Measurements from ENCODE around the gene PHC3. TPM values are rescaled to one million over a fixed set of nuclear protein-coding genes. Genes with fewer than 3 reads are reported as not detected.
A peak's percentile ranks its signal among the peaks of the same experiment; 100 is the strongest.

PHC3 gene
- total RNA-seq, 3 donors from 2014 or later (not counting 1 experiment from before 2014, with no cell fraction given), result 121 to 130 (median 125) TPM

DNA sequence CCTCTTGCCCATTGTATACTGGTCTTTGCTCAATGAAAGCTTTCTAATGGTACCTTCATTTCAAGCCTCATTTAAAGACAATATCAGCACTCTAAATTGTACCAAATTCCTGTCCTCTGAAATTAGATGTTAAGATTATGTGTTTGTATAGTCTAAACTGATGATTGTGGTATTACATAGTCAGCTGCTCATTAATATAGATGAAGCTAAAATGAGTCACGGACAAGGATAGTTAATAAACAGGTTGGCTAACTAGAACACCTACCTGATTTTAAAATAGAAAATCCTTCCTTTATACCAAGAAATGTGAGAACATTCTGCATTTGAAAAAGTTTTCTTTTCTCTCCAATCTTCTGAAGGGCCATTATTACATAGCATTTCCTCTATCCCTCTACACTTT is 43.6 kb upstream of the PHC3 start:
- TF ChIP-seq CTCF (IDR thresholded peaks at IDR 0.05), result no peak
- H3K27me3 Mint-ChIP-seq (ENCODE audit: low read depth in 2 of 2), result no peaks in the 10 kb centered on the region
- Histone ChIP-seq H3K27me3 (ENCODE audit: control insufficient read depth, insufficient read depth, low read length) (no peaks in the 10 kb centered on the region), H3K36me3 (ENCODE audit: control insufficient read depth, insufficient read depth, low read length) (no peaks in the 10 kb centered on the region), H3K4me3 (ENCODE audit: low read length) (no peak overlapping the region), H3K4me1 (ENCODE audit: control insufficient read depth, insufficient read depth, low read length) (peaks cover 13% of the 10 kb centered on the region), H3K9me3 (ENCODE audit: control insufficient read depth, insufficient read depth, low read length) (no peaks in the 10 kb centered on the region), H3K27ac (ENCODE audit: low read length) (no peak overlapping the region)
- ATAC-seq, result no peak
- no peaks in the 10 kb centered on the region for H3K9me3 Mint-ChIP-seq
- no peak overlapping the region for H3K4me3 Mint-ChIP-seq
- H3K27ac Mint-ChIP-seq, result peak overlapping the region in 1 of 2 donors; percentile 39
- no peaks in the 10 kb centered on the region for H3K36me3 Mint-ChIP-seq
- peaks cover 17% of the 10 kb centered on the region in 2 donors for H3K4me1 Mint-ChIP-seq
- DNase-seq, result no peak
- no CpG with 5 or more reads among the region's 1 CpG for WGBS (ENCODE audit: insufficient coverage)
- intact Hi-C loops (cut with micrococcal nuclease), result no loop called here

- WGBS (ENCODE audit: insufficient coverage), result 1% methylated on average over 40 of the region's 42 CpGs
- Mint-ChIP-seq H3K4me1 (peaks cover 17% of the 10 kb centered on the region in 2 donors), H3K27me3 (ENCODE audit: low read depth in 2 of 2) (peaks cover 0 to 11% of the 10 kb centered on the region in 2 donors), H3K36me3 (no peaks in the 10 kb centered on the region), H3K4me3 (peak overlapping the region; percentile 94), H3K9me3 (no peaks in the 10 kb centered on the region), H3K27ac (peak overlapping the region; percentile 74 to 89)
- DNase-seq (peak; percentile 16 to 67), ATAC-seq (peak; percentile 20 to 59 (median 48))
- no peaks in the 10 kb centered on the region for H3K9me3 ChIP-seq (ENCODE audit: control insufficient read depth, insufficient read depth, low read length)
- no peaks in the 10 kb centered on the region for H3K27me3 ChIP-seq (ENCODE audit: control insufficient read depth, insufficient read depth, low read length)
- intact Hi-C loops (cut with micrococcal nuclease), result loop anchor here (1.0 to 2.0 kb wide), 2 partner anchors 42 to 134 kb away; partner anchors contain the start of genes PHC3 and SKIL
- H3K4me1 ChIP-seq (ENCODE audit: control insufficient read depth, insufficient read depth, low read length), result peaks cover 13% of the 10 kb centered on the region
- no peaks in the 10 kb centered on the region for H3K36me3 ChIP-seq (ENCODE audit: control insufficient read depth, insufficient read depth, low read length)
- H3K4me3 ChIP-seq (ENCODE audit: low read length), result peak overlapping the region; percentile 57
- no peak for TF ChIP-seq CTCF (IDR thresholded peaks at IDR 0.05)
- H3K27ac ChIP-seq (ENCODE audit: low read length), result peak overlapping the region; percentile 67
Observed at GRCh38 chr3:170222647-170223541, 41.4 kb upstream of the PHC3 start.

GRCh38 chr3:170221924-170222646 is 40.6 kb upstream of the PHC3 start, which contains the start of gene PRKCI:
Gene PRKCI (plus strand): TSS chr3:170222424. CDS start chr3:170222670, 246 bp downstream.
- no peaks in the 10 kb centered on the region for H3K9me3 ChIP-seq (ENCODE audit: control insufficient read depth, insufficient read depth, low read length)
- DNase-seq (peak; percentile 65 to 93), ATAC-seq (peak; percentile 91 to 95 (median 92))
- no peaks in the 10 kb centered on the region for H3K9me3 Mint-ChIP-seq
- peaks cover 13% of the 10 kb centered on the region for H3K4me1 ChIP-seq (ENCODE audit: control insufficient read depth, insufficient read depth, low read length)
- H3K27me3 ChIP-seq (ENCODE audit: control insufficient read depth, insufficient read depth, low read length), result no peaks in the 10 kb centered on the region
- peaks cover 16 to 17% of the 10 kb centered on the region in 2 donors for H3K4me1 Mint-ChIP-seq
- H3K27ac ChIP-seq (ENCODE audit: low read length), result peak within 1 kb of the TSS; percentile 67
- peak within 1 kb of the TSS; percentile 57 for H3K4me3 ChIP-seq (ENCODE audit: low read length)
- intact Hi-C loops (cut with micrococcal nuclease), result loop anchor here (2.0 kb wide), 1 partner anchor 41 kb away; the partner anchor contains the start of gene PHC3
- peak within 1 kb of the TSS; percentile 74 to 89 for H3K27ac Mint-ChIP-seq
- WGBS (ENCODE audit: insufficient coverage), result under 1% methylated on average over 60 of the region's 60 CpGs
- no peaks in the 10 kb centered on the region for H3K36me3 ChIP-seq (ENCODE audit: control insufficient read depth, insufficient read depth, low read length)
- peak within 1 kb of the TSS; percentile 94 for H3K4me3 Mint-ChIP-seq
- TF ChIP-seq CTCF (IDR thresholded peaks at IDR 0.05), result no peak
- no peaks in the 10 kb centered on the region for H3K36me3 Mint-ChIP-seq
- peaks cover 0 to 11% of the 10 kb centered on the region in 2 donors for H3K27me3 Mint-ChIP-seq (ENCODE audit: low read depth in 2 of 2)

All from natural killer cell (primary cell).